ENCODE measurements around the gene BSPH1.
"Not testable (repeated sequence)": the region's sequence is repeated elsewhere in the genome, so short reads cannot be mapped to it uniquely, and the experiment has no call there.

Gene BSPH1

GRCh38 chr19:47928581-47928980 lies 63.4 kb downstream of the BSPH1 start:
- not testable (repeated sequence) for DNase-seq (ENCODE audit: low read depth in 1 of 2, low spot score in 1 of 2)

DNA sequence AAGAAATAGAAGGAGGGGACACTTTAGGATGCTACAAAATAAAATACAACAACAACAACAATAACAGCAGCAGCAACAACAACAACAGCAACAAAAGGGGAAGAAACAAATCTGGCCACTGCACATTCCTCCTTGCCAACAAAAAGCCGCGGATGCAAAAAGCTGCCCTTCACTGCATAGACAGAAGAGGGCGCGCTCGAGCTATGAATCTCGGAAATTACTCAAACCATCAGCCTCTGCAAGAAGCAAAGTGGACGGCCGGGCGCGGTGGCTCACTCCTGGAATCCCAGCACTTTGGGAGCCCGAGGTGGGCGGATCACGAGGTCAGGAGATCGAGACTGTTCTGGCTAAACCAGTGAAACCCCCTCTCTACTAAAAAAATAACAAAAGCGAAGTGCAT lies 71.9 kb downstream of the BSPH1 start:
- not testable (repeated sequence) for DNase-seq (ENCODE audit: low read depth in 1 of 2, low spot score in 1 of 2)
